RWPE2 (cell line): ENCODE results near the gene HDAC1.
A peak's percentile ranks its signal among the peaks of the same experiment; 100 is the strongest.

Source experiments
- ATAC-seq: fragments of 200-7000 bp; cut with Tn5 transposase; 3 replicates; pipeline ENCODE4 v1.9.1; 2021; ENCODE audit warnings: low read depth
- DNase-seq: peaks from one replicate; pipeline ENCODE4 v3.0.0-alpha.2; 2020; ENCODE audit warnings: low spot score
- H3K27ac ChIP-seq: fragments of 450-650 bp; 2 replicates; pipeline ENCODE4 v1.5.1; 2017; ENCODE audit warnings: mild to moderate bottlenecking; ENCODE audit not compliant: poor library complexity, severe bottlenecking
- H3K27me3 ChIP-seq: fragments of 250-450 bp; sonication (Bioruptor Pico); 2 replicates; pipeline ENCODE4 v1.5.1; 2021; ENCODE audit warnings: mild to moderate bottlenecking, moderate library complexity; ENCODE audit not compliant: insufficient read depth, poor library complexity, severe bottlenecking
- H3K36me3 ChIP-seq: fragments of 250-450 bp; sonication (Bioruptor Pico); 2 replicates; pipeline ENCODE4 v1.5.1; 2020; ENCODE audit warnings: low read depth, mild to moderate bottlenecking, moderate library complexity
- H3K4me1 ChIP-seq: fragments of 250-450 bp; sonication (Bioruptor Pico); 2 replicates; pipeline ENCODE4 v1.5.1; 2021; ENCODE audit warnings: mild to moderate bottlenecking, moderate library complexity; ENCODE audit not compliant: insufficient read depth, poor library complexity, severe bottlenecking
- H3K4me3 ChIP-seq: fragments of 250-450 bp; sonication (Bioruptor Pico); 2 replicates; pipeline ENCODE4 v1.5.1; 2021; ENCODE audit warnings: mild to moderate bottlenecking, moderate library complexity; ENCODE audit not compliant: severe bottlenecking
- H3K9me3 ChIP-seq: fragments of 250-450 bp; sonication (Bioruptor Pico); 2 replicates; pipeline ENCODE4 v1.5.1; 2021; ENCODE audit warnings: mild to moderate bottlenecking, moderate library complexity; ENCODE audit not compliant: severe bottlenecking
- TF ChIP-seq, protein P1 (sequence below): fragments of 450-650 bp; IDR thresholded peaks from one replicate; pipeline ENCODE4 v1.5.1; 2017; ENCODE audit warnings: mild to moderate bottlenecking, moderate library complexity; ENCODE audit not compliant: poor library complexity, severe bottlenecking

HDAC1 gene

GRCh38 chr1:32333251-32333963 is 41.5 kb downstream of the HDAC1 start:
- Histone ChIP-seq H3K4me1 (peaks cover 5% of the 10 kb centered on the region), H3K4me3 (no peak overlapping the region), H3K36me3 (peaks cover 29% of the 10 kb centered on the region), H3K27ac (peak overlapping the region; percentile 1), H3K27me3 (no peaks in the 10 kb centered on the region), H3K9me3 (no peaks in the 10 kb centered on the region)
- ATAC-seq: no peak
- TF ChIP-seq, protein P1, sequence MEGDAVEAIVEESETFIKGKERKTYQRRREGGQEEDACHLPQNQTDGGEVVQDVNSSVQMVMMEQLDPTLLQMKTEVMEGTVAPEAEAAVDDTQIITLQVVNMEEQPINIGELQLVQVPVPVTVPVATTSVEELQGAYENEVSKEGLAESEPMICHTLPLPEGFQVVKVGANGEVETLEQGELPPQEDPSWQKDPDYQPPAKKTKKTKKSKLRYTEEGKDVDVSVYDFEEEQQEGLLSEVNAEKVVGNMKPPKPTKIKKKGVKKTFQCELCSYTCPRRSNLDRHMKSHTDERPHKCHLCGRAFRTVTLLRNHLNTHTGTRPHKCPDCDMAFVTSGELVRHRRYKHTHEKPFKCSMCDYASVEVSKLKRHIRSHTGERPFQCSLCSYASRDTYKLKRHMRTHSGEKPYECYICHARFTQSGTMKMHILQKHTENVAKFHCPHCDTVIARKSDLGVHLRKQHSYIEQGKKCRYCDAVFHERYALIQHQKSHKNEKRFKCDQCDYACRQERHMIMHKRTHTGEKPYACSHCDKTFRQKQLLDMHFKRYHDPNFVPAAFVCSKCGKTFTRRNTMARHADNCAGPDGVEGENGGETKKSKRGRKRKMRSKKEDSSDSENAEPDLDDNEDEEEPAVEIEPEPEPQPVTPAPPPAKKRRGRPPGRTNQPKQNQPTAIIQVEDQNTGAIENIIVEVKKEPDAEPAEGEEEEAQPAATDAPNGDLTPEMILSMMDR: no peak
- no peak for DNase-seq

DNA sequence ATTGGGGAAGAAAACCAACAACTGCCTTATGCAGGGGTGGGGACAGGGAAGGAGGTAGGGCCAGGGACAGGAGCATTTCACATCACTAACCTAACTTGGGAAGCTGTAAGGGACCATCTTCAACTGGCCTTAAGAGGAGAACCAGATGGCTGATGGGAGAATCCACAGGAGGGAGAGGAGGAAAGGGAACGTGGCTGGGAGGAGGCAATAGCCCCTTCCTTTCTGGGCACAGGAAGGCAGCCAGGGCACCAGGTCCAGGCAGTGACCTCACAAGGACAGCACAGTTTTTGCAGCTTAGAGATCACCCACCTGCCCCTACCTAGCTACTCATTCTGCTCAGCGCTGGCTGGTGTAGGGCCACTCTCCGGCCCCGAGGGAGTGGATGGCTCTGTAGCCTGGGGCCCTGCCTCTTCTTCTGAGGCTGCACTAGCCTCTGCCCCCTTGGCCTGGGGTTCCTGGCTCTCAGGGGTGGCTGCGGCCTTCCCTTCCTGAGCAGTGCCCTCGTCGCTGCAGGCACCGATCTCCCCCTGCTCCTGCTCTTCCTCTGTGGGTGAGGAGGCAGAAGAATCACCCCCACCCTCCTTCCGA is 42.5 kb downstream of the HDAC1 start:
- peak; percentile 6; the same call in 1 of the 3 replicates for ATAC-seq
- H3K9me3 ChIP-seq: no peaks in the 10 kb centered on the region
- peaks cover 19% of the 10 kb centered on the region for H3K36me3 ChIP-seq
- no peak for DNase-seq
- peak overlapping the region; percentile 75 for H3K4me3 ChIP-seq
- H3K27me3 ChIP-seq: no peaks in the 10 kb centered on the region
- TF ChIP-seq, protein P1: no peak
- no peak overlapping the region for H3K27ac ChIP-seq
- H3K4me1 ChIP-seq: peaks cover 5% of the 10 kb centered on the region

GRCh38 chr1:32334864-32335534 is 43.1 kb downstream of the HDAC1 start:
- no peak for DNase-seq
- peak; percentile 24 for ATAC-seq
- peak overlapping the region; percentile 39 for H3K27ac ChIP-seq
- H3K27me3 ChIP-seq: no peaks in the 10 kb centered on the region
- TF ChIP-seq, protein P1: peak; percentile 83
- H3K4me1 ChIP-seq: peaks cover 5% of the 10 kb centered on the region
- no peaks in the 10 kb centered on the region for H3K9me3 ChIP-seq
- peaks cover 13% of the 10 kb centered on the region for H3K36me3 ChIP-seq
- H3K4me3 ChIP-seq: peak overlapping the region; percentile 75

DNA sequence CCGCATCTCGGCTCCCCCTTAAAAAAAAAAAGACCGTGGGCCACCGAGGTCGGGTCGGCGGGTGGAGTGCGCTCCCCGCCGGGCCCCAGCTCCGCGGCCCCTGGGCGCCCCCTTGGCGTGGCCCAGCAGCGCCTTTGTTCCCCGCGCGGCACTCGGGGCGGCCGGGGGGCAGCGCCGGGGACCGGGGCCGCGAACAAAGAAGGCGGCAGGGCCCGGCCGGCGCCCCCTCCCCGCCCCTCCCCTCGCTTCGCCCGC is 43.6 kb downstream of the HDAC1 start:
- Histone ChIP-seq H3K36me3 (peaks cover 8% of the 10 kb centered on the region), H3K9me3 (no peaks in the 10 kb centered on the region), H3K27ac (peak overlapping the region; percentile 39), H3K27me3 (no peaks in the 10 kb centered on the region), H3K4me3 (peak overlapping the region; percentile 75), H3K4me1 (peaks cover 5% of the 10 kb centered on the region)
- DNase-seq (no peak), ATAC-seq (no peak)
- TF ChIP-seq, protein P1: peak; percentile 64
